Osteoblast (primary cell): ENCODE measurements around the gene DTX4. TPM values are rescaled to one million over a fixed set of nuclear protein-coding genes. Genes with fewer than 3 reads are reported as not detected.

ENCODE experiments used
- DNase-seq: peaks from one replicate; pipeline ENCODE4 v3.0.0; 2011; ENCODE audit warnings: low spot score, mixed read lengths; ENCODE audit not compliant: insufficient read length; ENCODE audit errors: missing footprints
- H2AFZ ChIP-seq: 2 replicates; pipeline ENCODE4 v1.6.0; 2011; ENCODE audit warnings: mild to moderate bottlenecking, low read length
- H3K27ac ChIP-seq: 2 replicates; pipeline ENCODE4 v1.5.1; 2011; ENCODE audit warnings: mild to moderate bottlenecking, low read depth, low read length, moderate library complexity
- H3K27me3 ChIP-seq: 2 replicates; pipeline ENCODE4 v1.6.0; 2012; ENCODE audit warnings: mild to moderate bottlenecking, control low read depth, inconsistent platforms, low read length, moderate library complexity; ENCODE audit not compliant: insufficient read depth
- H3K36me3 ChIP-seq: 2 replicates; pipeline ENCODE4 v1.5.1; 2011; ENCODE audit warnings: mild to moderate bottlenecking, low read length, control low read depth, moderate library complexity; ENCODE audit not compliant: insufficient read depth
- H3K4me1 ChIP-seq: 2 replicates; pipeline ENCODE4 v1.5.1; 2011; ENCODE audit warnings: mild to moderate bottlenecking, low read length, control low read depth, moderate library complexity; ENCODE audit not compliant: insufficient read depth
- H3K4me2 ChIP-seq: 2 replicates; pipeline ENCODE4 v1.6.0; 2011; ENCODE audit warnings: mild to moderate bottlenecking, low read length; ENCODE audit not compliant: insufficient read depth
- H3K4me3 ChIP-seq: fragments of 200-600 bp; sonication (generic); 3 replicates; pipeline ENCODE4 v1.5.1; 2012; ENCODE audit warnings: mild to moderate bottlenecking, low read length, inconsistent platforms; ENCODE audit not compliant: insufficient read depth
- H3K79me2 ChIP-seq: 2 replicates; pipeline ENCODE4 v1.6.0; 2012; ENCODE audit warnings: mild to moderate bottlenecking, low read length, control low read depth, inconsistent platforms; ENCODE audit not compliant: insufficient read depth
- H3K9me3 ChIP-seq: 2 replicates; pipeline ENCODE4 v1.5.1; 2011; ENCODE audit warnings: low read depth, low read length, control low read depth
- H4K20me1 ChIP-seq: 2 replicates; pipeline ENCODE4 v1.6.0; 2012; ENCODE audit warnings: mild to moderate bottlenecking, low read length, control low read depth; ENCODE audit not compliant: insufficient read depth
- CTCF ChIP-seq: IDR thresholded peaks from 2 replicates; pipeline ENCODE4 v1.5.1; 2011; ENCODE audit warnings: mild to moderate bottlenecking, low read depth, low read length, moderate library complexity; ENCODE audit errors: extremely low read depth
- small RNA-seq: library from RNA; depleted of rRNA; stranded (forward); fragments of <200 nt; gene quantifications from one replicate; pipeline ENCODE3, GENCODE V24; 2012
- total RNA-seq: library from RNA; depleted of rRNA; stranded (reverse); fragments of >200 nt; gene quantifications from 2 replicates; pipeline ENCODE4 v1.2.3, GENCODE V29; 2012

DTX4 gene
- total RNA-seq, 1 donor: under 0.01 TPM

- no peak overlapping the region for H3K27ac ChIP-seq
- H3K4me1 ChIP-seq: no peaks in the 10 kb centered on the region
- H3K27me3 ChIP-seq: no peaks in the 10 kb centered on the region
- no peak for TF ChIP-seq CTCF
- H3K4me2 ChIP-seq: no peak overlapping the region
- H2AFZ ChIP-seq: no peak overlapping the region
- H3K4me3 ChIP-seq: no peak overlapping the region
- DNase-seq: no peak
- H3K36me3 ChIP-seq: no peaks in the 10 kb centered on the region
- no peaks in the 10 kb centered on the region for H3K79me2 ChIP-seq
- H3K9me3 ChIP-seq: no peaks in the 10 kb centered on the region
- no peaks in the 10 kb centered on the region for H4K20me1 ChIP-seq
These were observed 82.4 kb downstream of the DTX4 start for GRCh38 chr11:59254286-59254685.

GRCh38 chr11:59255281-59255680 is 83.3 kb downstream of the DTX4 start:
- Histone ChIP-seq H3K79me2 (no peaks in the 10 kb centered on the region), H3K4me3 (no peak overlapping the region), H3K27ac (no peak overlapping the region), H3K9me3 (no peaks in the 10 kb centered on the region), H4K20me1 (no peaks in the 10 kb centered on the region), H3K4me2 (no peak overlapping the region), H3K36me3 (no peaks in the 10 kb centered on the region), H3K27me3 (no peaks in the 10 kb centered on the region), H3K4me1 (no peaks in the 10 kb centered on the region), H2AFZ (no peak overlapping the region)
- DNase-seq: no peak
- no peak for TF ChIP-seq CTCF

Small RNA genes lying within 50 kb of the gene (small RNA-seq; reads per million reads assigned to genes)
- not detected for gene RN7SL42P

Other genes starting within 250 kb of the DTX4 start
- 0.29 TPM in 1 of 2 replicates, not detected in the other for gene GLYATL1, start 232.6 kb upstream of the DTX4 start, total RNA-seq
- not detected in 2 replicates for gene GLYATL1B, start 85.8 kb upstream of the DTX4 start, total RNA-seq
- gene FAM111B, start 64.9 kb upstream of the DTX4 start, total RNA-seq: 0.72 and 1.8 TPM in 2 replicates
- 40.5 and 48.6 TPM in 2 replicates for gene FAM111A, start 29.3 kb upstream of the DTX4 start, total RNA-seq
- gene MPEG1, start 40.8 kb downstream of the DTX4 start, total RNA-seq: under 0.01 and 0.36 TPM in 2 replicates
- not detected in 2 replicates for gene OR5AN1, start 186.8 kb downstream of the DTX4 start, total RNA-seq